ENCODE measurements around the gene PIRT. TPM values are rescaled to one million over a fixed set of nuclear protein-coding genes. Genes with fewer than 3 reads are reported as not detected.

Gene PIRT
- total RNA-seq, 1 donor from 2014 or later: not detected

- DNase-seq (ENCODE audit: low spot score in 2 of 2): no peak
- Histone ChIP-seq H3K9me3 (no peaks in the 10 kb centered on the region), H3K36me3 (no peaks in the 10 kb centered on the region), H3K4me3 (no peak overlapping the region), H3K4me1 (no peaks in the 10 kb centered on the region), H3K27ac (no peak overlapping the region), H3K27me3 (no peaks in the 10 kb centered on the region)
- no peak for TF ChIP-seq CTCF (IDR thresholded peaks at IDR 0.05)
- intact Hi-C loops (cut with DNase I): no loop called here
Observed at GRCh38 chr17:10815319-10815718, 22.6 kb downstream of the PIRT start.

- H3K4me3 ChIP-seq: no peak overlapping the region
- no peaks in the 10 kb centered on the region for H3K9me3 ChIP-seq
- no peak for TF ChIP-seq CTCF (IDR thresholded peaks at IDR 0.05)
- no peak overlapping the region for H3K27ac ChIP-seq
- H3K4me1 ChIP-seq: no peaks in the 10 kb centered on the region
- no peaks in the 10 kb centered on the region for H3K36me3 ChIP-seq
- no peaks in the 10 kb centered on the region for H3K27me3 ChIP-seq
- DNase-seq (ENCODE audit: low spot score in 2 of 2): no peak
- intact Hi-C loops (cut with DNase I): no loop called here
Observed at GRCh38 chr17:10814075-10814474, 23.8 kb downstream of the PIRT start.

DNA sequence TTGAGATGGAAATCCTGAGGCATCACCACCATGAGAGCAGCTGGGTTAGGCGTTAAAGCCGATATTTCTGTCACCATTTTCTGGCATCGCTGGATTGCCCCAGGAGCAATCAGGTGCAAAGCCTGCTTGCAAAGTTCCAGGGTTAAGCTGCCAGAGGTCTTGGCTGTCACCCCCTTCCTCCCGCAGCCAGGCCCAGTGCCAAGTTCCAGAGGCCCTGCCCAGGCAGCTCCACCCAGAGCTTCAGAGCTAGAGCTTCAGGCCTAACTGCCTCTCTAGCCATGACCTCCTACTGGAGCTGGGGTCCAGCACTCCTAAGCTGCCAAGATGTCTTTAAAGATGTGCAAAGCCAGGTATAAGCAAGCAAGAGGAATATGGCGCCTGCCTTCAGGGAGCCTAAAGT, 25.2 kb downstream of the PIRT start:
- Histone ChIP-seq H3K9me3 (no peaks in the 10 kb centered on the region), H3K4me1 (no peaks in the 10 kb centered on the region), H3K36me3 (no peaks in the 10 kb centered on the region), H3K27me3 (no peaks in the 10 kb centered on the region), H3K27ac (no peak overlapping the region), H3K4me3 (no peak overlapping the region)
- DNase-seq (ENCODE audit: low spot score in 2 of 2): no peak
- TF ChIP-seq CTCF (IDR thresholded peaks at IDR 0.05): no peak
- intact Hi-C loops (cut with DNase I): no loop called here

DNA sequence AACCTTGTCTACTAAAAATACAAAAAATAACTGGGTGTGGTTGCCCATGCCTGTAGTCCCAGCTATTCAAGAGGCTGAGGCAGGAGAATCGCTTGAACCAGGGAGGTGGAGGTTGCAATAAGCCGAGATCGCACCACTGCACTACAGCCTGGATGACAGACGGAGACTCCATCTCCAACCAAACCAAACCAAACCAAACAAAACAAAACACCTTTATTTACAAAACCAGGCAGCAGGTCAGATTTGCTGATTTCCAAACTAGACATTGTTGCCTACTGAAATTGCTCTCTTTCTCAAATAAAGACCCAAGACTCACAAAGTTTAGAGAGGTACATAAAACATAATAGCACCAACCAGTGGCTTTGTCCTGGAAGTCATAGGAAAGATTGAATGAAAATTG, 28.3 kb downstream of the PIRT start:
- H3K4me3 ChIP-seq: no peak overlapping the region
- TF ChIP-seq CTCF (IDR thresholded peaks at IDR 0.05): no peak
- no peak overlapping the region for H3K27ac ChIP-seq
- no peak for DNase-seq (ENCODE audit: low spot score in 2 of 2)
- H3K36me3 ChIP-seq: no peaks in the 10 kb centered on the region
- no peaks in the 10 kb centered on the region for H3K4me1 ChIP-seq
- no peaks in the 10 kb centered on the region for H3K27me3 ChIP-seq
- no peaks in the 10 kb centered on the region for H3K9me3 ChIP-seq
- intact Hi-C loops (cut with DNase I): no loop called here

GRCh38 chr17:10807704-10808128, 30.2 kb downstream of the PIRT start:
- no peak for TF ChIP-seq CTCF (IDR thresholded peaks at IDR 0.05)
- H3K27me3 ChIP-seq: no peaks in the 10 kb centered on the region
- no peak overlapping the region for H3K27ac ChIP-seq
- intact Hi-C loops (cut with DNase I): no loop called here
- no peaks in the 10 kb centered on the region for H3K9me3 ChIP-seq
- H3K4me3 ChIP-seq: no peak overlapping the region
- no peaks in the 10 kb centered on the region for H3K36me3 ChIP-seq
- no peak for DNase-seq (ENCODE audit: low spot score in 2 of 2)
- no peaks in the 10 kb centered on the region for H3K4me1 ChIP-seq

GRCh38 chr17:10806545-10807262, 31.2 kb downstream of the PIRT start:
- TF ChIP-seq CTCF (IDR thresholded peaks at IDR 0.05): no peak
- Histone ChIP-seq H3K36me3 (no peaks in the 10 kb centered on the region), H3K27me3 (no peaks in the 10 kb centered on the region), H3K4me1 (no peaks in the 10 kb centered on the region), H3K27ac (no peak overlapping the region), H3K9me3 (no peaks in the 10 kb centered on the region), H3K4me3 (no peak overlapping the region)
- intact Hi-C loops (cut with DNase I): no loop called here
- no peak for DNase-seq (ENCODE audit: low spot score in 2 of 2)

All from ascending aorta (tissue), 2 donors.